Hematopoietic multipotent progenitor cell treated with erythropoietin and hydrocortisone succinate and interleukin-3 and kit ligand, for 4 days (in vitro differentiated cells): ENCODE measurements around the gene TMEM156.

Experiments
- DNase-seq: peaks from one replicate; pipeline ENCODE4 v3.0.0-alpha.2; 2015

TMEM156 gene, protein sequence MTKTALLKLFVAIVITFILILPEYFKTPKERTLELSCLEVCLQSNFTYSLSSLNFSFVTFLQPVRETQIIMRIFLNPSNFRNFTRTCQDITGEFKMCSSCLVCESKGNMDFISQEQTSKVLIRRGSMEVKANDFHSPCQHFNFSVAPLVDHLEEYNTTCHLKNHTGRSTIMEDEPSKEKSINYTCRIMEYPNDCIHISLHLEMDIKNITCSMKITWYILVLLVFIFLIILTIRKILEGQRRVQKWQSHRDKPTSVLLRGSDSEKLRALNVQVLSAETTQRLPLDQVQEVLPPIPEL

DNA sequence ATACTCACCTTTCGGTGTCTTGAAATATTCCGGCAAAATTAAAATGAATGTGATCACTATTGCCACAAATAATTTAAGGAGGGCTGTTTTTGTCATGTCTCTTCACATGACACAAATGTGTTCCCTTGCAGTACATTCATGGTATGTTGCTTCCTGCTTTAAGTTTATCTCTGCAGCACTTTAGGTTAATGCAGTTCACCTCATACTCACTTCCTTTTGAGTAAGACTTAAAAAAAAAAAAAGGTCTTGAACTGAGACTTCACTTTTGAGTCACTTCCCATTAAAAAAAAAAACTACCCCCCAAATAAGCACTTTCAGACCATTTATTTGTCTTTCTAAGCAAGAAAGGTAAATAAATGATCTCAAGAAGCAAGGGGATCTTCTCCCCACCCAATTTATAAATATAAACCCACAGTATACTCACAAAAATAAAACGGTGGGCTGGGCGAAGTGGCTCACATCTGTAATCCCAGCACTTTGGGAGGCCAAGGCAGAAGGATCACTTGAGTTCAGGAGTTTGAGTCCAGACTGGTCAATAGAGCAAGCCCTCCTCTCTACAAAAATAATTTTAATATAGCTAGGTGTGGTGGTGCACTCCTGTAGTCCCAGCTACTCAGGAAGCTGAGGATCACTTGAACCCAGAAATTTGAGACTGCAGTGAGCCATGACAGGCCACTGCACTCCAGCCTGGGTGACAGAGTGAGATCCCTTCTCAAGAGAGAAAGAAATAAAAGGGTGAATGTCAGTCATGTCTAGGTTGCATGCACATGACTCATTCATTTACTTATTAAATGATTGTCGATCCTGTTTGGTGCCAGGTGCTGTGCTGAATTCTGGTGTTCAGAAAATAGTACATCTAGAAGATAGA lies at the start of gene TMEM156:
TSS of gene TMEM156 (minus strand) at position 192 of the 868 bp plus-strand sequence. CDS start at position 96, 96 bp downstream.
- peak; percentile 88 for DNase-seq

DNA sequence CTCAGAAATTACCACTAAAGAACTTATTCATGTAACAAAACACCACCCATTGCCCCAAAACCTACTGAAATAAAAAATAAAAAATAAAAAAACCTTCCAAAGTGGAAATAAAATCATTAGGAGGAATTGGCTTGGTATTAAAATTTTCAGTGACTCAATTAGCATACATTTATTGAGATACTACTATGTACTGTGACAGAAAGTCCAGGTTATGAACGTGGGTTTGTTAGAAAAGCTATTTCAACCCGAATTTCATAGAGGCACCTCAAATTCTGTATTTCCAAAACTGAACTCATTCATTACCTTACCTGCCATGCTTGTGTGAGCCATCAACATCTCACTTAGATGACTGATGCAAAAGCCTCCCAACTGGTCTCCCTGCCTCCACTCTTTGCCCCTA lies 46.6 kb upstream of the TMEM156 start:
- DNase-seq, result no peak

GRCh38 chr4:39068907-39069306 lies 36.7 kb upstream of the TMEM156 start:
- peak; percentile 12 for DNase-seq

- DNase-seq, result no peak
These were observed 35.2 kb upstream of the TMEM156 start for GRCh38 chr4:39067451-39067850.

DNA sequence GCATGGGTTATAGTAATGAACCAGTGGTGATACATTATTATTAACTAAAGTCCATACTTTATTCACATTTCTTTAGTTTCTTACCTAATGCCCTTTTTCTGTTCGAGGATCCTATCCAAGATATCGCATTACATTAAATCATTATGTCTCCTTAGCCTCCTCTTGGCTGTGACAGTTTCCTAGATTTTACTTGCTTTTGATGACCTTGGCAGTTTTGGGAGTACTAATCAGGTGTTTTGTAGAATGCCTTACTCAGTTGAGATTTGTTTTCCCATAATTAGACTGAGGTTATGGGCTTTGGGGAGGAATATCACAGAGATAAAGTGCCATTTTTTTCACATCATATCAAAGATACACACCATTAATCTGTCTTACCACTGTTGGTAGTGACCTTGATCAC lies 34.8 kb upstream of the TMEM156 start:
- no peak for DNase-seq

DNA sequence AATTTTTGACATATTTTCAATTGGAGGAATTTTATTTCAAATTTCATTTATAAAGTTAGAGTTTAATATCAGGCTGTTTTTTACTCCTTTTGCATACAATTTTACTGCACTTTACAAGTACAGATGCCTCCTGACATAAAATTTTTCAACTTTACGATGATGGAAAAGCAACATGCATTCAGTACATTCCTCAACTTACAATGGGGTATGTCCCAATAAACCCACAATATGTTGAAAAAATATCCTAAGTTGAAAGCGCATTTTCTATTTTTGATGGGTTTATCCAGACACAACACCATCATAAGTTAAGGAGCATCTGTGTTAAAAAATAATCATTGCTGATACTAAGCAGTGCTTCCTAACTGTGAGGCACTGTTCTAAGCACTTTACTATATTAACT lies 34.2 kb upstream of the TMEM156 start:
- DNase-seq, result no peak

GRCh38 chr4:39063430-39063829 lies 31.2 kb upstream of the TMEM156 start:
- DNase-seq, result no peak

- no peak for DNase-seq
These were observed 30.5 kb upstream of the TMEM156 start for GRCh38 chr4:39062770-39063097.

DNA sequence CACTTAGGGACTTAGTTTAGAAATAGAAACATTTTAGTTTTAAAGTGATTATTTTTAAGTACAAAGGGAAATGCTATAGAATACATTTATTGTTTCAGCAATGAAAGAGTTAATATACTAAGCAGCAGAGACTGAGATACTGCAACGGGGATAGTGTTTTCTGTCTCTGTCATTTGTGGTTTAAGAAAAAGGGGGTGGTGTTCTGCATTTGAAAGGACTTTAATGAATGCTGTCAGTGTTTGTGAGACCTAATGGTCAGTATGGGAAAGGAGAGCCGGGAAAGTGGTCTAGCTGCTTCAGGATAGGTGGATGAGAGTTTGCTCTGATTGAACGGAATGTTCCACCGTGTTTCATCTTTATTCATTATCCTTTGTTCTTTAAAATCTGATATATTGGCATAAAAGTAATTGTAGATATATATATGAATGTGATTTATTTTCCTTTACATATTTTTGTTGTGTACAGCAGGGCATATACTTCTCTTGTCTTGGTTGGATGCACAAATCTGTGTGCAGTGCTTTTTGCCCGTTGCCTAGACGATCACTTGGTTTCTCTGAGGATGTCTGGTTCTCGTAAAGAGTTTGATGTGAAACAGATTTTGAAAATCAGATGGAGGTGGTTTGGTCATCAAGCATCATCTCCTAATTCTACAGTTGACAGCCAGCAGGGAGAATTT lies 30.0 kb upstream of the TMEM156 start, which contains the start of gene KLHL5:
TSS of gene KLHL5 (plus strand) at position 139 of the 676 bp plus-strand sequence. CDS start at position 560, 421 bp downstream.
- DNase-seq, result no peak

DNA sequence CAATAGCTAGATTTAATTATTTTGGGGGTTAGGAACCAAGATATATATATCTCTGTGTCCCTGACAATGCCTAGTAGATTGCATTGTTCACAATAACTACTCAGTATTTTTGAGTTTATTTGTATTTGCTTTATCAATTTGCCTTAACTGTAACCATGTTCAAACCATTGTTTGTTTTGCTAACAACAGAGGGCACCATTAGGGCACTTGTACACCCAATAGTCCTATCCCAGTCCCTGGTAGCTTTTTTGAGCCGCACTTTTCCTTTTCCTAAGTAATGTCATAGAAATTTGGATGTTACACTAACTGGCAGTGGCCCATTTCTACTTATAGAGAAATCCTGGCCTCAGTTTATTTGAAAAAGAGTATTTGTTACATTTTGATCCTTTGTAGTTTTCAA lies 29.2 kb upstream of the TMEM156 start:
- DNase-seq, result no peak

DNA sequence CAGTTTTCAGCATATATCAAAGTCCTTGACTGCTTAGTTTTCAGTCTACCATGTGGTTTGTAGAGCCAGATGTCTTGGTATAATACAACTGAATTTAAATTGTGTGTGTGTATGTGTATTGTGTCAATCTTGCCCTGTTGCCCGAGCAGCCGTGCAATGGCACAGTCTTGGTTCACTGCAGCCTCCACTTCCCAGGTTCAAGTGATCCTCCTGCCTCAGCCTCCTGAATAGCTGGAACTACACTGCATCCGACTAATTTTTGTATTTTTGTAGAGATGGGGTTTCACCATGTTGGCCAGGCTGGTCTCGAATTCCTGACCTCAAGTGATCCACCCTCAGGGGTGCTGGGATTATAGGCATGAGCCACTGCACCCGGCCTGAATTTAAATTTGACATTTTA lies 23.8 kb upstream of the TMEM156 start:
- no peak for DNase-seq

DNA sequence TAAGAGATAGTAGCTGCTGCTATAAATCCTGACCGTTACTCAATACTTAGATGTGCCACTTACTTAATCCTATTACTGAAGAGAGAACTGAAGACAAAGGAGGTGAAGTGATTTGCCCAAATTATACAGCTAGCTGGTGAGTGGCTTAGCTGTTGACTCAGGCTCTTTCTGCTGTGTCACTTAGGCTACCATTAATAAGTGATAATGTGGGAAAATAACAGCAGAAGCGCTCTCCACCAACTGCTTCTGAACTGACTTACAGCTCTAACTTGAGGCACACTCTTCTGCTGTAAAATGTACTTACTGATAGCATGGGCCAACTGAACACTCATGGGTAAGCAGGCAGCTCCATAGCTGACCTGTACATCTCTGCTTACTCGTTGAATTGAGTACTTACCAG lies 22.3 kb upstream of the TMEM156 start:
- DNase-seq, result peak; percentile 17

- DNase-seq, result no peak
These were observed 21.8 kb upstream of the TMEM156 start for GRCh38 chr4:39053983-39054382.

- DNase-seq, result no peak
These were observed 19.3 kb upstream of the TMEM156 start for GRCh38 chr4:39051492-39051891.

DNA sequence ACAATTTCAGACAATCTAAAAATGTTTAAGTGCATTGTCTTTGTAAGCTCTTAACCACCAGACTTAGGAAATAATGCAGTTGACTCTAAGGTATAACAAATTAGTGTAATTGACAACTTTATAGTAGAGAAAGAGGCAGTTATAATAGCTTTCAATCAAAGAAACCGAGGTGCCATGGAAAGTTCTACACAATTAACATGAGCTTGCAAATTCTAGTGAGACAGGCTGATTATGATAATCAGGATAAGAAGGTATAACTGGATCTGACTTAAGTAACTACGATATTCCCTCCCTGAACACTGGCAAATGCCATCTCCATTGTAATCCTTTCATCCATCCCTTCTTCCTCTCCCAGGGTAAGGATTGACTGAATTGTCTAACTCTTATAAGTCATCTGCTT lies 18.4 kb upstream of the TMEM156 start:
- DNase-seq, result no peak

DNA sequence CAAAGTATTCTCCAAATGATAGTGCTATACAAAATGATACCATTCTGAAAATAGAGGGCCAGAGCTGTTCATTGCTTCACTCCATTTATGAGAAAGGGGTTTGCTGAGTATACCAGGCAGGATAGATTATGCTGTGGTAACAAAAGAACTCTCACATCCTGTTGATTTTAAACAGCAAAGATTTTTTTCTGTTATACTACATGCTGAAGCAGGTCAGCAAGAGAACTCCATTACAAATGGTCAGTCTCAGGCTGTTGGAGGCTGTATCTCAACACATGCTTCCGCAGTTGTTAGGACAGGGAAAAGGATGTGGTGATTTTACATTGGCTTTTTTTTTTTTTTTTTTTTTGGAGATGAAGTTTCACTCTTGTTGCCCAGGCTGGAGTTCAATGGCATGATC lies 16.1 kb upstream of the TMEM156 start:
- DNase-seq, result no peak

GRCh38 chr4:39047681-39048080 lies 15.5 kb upstream of the TMEM156 start:
- no peak for DNase-seq

DNA sequence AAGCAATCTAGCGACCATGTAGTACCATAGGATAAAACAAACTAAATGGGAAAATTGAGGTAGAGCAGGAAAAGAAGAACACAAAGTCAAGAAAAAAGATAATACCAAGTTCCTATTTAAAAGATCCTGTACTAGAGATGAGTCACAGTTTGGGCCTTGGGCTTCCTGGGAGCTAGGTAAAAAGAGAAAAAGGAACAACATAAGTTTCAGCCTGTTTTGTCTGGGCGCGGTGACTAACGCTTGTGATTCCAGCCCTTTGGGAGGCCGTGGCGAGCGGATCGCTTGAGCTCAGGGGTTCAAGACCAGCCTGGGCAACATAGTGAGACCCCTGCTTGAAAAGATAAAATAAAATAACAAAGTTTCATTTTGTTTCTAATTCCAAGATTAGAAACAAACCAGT lies 14.0 kb upstream of the TMEM156 start:
- DNase-seq, result no peak

DNA sequence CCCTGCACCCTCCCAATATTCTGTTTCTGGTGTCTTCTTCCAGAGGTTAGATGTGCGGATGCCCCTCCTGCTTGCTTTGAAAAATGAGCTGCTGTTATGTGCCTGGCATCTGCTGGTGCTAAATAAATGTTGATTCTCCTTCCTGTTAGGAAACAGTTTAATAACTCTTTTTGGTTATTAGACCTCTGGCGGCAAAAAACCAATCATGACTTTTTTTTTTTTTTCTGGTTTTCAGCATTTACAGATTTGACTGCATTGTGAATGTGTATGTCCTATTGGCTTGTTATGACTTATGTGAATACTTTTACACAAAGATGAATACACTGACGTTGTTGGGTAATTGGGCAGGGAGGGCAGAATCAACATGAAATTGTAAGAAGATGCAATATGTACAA lies 13.6 kb upstream of the TMEM156 start:
- DNase-seq, result peak; percentile 60

DNA sequence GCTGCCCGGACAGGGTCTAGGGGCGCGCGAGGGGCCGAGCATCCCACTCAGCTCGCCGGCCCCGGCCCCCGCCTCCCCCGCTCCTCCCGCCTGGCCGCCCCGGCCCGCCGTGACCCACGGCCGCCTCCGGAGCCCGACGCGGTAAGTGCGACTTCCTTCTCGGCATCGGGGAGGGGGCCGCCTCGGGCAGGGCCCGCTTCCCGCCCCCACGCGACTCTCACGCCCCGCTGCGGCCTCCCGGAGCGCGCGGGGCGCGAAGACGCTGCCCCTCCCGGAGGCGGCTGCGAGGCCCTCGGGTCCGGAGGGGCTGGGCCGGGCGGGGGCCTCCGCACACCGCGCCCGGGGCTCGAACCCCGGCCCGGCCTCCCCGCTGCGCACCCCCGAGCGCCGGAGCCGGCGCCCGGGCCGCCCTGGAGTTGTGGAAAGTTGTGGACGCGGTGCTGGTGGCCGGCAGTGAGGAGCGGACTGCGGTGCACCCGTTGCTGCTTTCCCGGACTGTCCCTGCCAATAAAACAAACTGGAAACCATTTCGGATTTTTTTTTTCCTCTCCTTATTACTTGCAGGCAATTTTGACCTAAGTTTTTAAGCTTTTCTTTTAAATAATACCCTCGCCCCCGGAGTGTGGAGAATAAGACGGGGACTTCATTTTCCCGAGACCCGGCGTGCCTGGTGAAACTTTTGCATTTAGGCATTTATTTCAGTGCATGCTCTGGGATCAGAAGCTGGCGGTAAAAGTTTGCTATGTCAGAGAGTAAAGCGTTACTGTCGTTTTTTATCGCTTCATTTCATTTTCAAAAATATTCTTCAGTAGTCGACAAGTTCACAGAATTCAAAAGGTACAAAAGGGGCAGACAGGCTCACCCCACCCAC lies 13.0 kb upstream of the TMEM156 start:
- DNase-seq, result peak; percentile 64

- peak; percentile 91 for DNase-seq
These were observed 12.3 kb upstream of the TMEM156 start for GRCh38 chr4:39044364-39044955.

DNA sequence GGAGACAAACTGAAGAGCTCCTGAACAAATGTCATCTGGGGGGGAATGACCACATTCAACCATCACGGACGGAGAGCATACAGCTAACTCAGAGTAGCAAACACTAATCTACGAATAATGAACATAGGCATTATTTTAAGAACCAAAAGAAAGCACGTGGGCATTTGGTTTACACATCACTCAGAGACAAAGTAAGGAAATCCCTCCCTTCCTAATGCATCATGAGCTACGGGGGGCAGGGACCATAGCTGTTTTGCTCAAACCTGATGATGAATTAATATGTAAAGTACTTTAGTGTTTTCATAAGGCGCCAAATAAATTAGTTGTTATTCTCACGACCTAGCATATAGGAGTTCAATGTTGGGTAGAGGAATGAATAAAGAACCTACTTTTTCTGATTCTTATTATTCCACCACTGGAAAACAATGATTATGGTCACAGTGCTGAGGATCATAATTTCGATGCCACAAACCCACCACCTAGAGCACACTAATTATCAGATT lies 11.7 kb upstream of the TMEM156 start:
- DNase-seq, result peak; percentile 50
